ENCODE measurements around the gene FAM136A.
"Not testable (repeated sequence)": the region's sequence is repeated elsewhere in the genome, so short reads cannot be mapped to it uniquely, and the experiment has no call there.

FAM136A gene
- 17.9 to 30.9 (median 21.7) reads per million in 4 donors for total RNA-seq

DNA sequence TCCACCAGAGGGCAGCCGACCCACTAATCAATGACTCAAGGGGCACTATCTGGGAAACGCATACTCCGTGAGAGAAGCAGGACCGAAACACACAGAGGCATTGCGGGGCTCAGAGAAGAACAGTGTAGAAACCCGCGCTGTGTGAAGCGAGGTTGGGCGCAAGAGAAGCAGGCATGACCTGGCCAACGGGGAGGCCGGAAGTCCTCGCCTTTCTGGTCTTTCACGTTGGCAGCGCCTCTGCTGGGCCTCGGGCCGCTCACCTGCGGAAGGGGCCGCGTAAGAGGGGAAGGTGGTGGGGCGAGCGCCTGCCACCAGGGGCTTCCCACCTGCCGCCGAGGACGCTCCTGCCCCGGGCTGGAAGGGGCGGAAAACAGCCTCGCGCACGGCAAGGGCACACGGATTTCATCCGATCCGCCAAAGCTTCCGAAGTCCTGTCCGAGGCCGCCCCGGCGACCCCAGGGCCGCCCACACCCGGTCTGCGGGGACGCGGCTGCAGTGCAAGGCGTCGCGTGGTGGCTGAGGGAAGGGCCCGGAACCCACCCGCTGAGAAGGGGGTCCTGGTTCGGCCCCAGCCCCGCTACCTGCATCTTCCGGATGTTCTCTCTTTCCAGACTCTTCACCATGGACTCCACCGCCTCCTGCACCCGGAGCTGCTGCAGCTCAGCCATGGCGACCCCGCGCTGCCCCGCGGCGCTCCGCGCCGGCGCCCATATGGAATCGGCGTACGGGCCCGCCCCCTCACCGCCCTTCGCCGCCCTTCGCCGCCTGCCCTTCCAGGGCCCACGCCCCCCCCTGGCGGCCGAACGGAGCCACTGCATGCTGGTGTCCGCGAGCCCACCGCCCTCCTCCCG, at the start of gene FAM136A:
Gene FAM136A, minus strand, starts transcription at position 724 of the 851 bp plus-strand sequence. Its CDS starts 56 bp downstream, at position 668.
- DNase-seq: peak; percentile 77 to 88 (median 83)

DNA sequence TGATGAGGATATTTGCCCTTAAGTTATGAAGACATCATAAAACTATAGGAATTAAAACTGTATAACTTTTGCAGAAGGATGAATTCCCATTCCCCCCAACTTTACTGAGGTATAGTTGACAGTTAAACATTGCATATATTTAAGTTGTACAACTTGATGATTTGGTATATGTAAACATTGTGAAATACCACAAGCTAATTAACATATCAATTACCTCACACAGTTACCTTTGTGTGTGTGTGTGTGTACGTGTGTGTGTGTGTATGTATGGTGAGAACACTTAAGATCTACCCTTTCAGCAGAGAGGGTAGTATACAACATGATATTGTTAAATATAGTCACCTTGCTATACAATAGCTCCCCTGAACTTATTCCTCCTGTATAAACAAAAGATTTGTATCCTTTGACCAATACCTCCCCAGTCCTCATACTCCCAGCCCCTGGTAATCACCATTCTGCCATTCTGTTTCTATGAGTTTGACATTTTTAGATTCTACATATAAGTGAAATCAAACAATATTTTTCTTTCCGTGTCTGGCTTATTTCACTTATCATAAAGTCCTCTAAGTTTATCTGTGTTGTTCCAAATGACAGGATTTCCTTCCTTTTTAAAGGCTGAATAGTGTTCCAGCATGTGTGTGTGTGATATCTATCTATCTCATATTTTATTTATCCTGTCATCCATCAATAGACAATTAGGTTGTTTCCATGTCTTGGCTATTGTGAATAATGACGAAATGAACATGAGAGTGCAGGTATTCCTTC, 48.2 kb upstream of the FAM136A start:
- DNase-seq: no peak

- no peak for DNase-seq
Observed at GRCh38 chr2:70347831-70348230, 46.0 kb upstream of the FAM136A start.

- DNase-seq: no peak
Observed at GRCh38 chr2:70344195-70344594, 42.3 kb upstream of the FAM136A start.

GRCh38 chr2:70341477-70341765, 39.6 kb upstream of the FAM136A start:
- DNase-seq: no peak

DNA sequence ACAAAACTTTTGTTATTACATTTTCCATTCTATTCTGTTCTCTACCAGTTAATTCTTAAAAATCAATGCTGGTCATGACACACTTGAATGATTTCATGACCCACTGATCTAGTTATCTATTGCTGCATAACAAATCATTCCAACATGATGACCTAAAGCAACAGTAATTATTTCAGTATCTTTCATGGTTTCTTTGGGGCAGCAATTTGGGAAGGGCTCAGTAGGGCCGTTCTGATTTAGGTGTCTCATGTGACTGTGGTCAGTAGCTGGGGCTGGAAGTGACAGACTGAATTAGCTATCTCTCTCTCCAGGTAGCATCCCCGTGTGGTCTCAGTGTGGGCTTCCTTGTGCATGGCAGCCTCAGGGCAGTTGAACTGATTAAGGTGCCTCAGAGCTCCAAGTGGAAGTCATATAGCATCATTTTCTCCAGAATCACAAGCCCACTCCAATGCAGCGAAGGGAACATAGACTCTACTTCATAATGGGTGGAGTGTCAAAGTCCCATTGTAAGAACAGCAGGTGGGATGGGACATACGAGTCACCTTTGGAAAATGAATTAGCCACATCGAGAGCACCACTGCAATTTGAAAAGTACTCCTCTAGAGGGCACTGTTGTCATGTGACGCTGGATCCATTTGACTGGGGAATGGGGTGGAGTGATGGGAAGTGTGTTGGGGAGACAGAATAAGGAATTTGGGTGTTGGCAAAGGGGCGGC, 39.1 kb upstream of the FAM136A start:
- peak in 3 of 5 donors; percentile 12 to 30 (median 25) for DNase-seq

GRCh38 chr2:70340075-70340474, 38.2 kb upstream of the FAM136A start:
- no peak for DNase-seq

DNA sequence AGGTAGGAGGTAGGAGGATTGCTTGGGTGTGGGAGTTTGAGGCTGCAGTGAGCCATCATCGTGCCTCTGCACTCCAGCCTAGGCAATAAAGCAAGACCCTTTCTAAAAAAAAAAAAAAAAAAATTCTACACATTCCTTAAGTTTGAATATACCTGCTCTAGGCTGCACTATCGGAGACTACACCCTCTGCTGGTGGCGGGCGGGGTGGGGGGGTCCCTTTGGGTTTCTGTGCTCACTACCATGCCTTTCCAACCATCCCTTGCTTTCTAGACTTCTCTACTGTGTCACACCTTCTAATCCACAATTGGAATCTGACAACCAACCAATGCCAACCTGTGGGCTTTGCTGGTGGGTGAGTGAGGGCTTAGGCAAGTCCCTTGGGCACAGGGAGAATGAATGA, 34.7 kb upstream of the FAM136A start:
- no peak for DNase-seq

DNA sequence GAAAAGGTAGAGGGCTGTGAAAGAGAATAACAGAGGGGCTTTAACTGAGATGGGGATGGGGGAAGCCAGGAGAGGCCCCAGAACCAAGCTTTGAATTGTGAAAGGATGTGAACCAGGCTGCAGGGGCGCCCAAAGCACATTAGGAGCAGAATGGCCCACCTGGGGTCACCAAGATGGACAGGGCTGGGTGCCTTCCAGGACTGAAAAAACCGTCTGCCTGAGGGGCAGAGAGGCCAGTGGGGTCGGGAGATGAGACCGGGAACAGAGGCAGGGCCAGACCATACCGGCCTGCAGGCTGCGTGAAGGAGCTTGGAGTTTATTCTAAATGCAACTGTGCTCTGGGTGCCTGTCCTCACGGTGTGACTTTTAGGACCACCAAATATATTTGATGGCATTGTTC, 29.1 kb upstream of the FAM136A start:
- DNase-seq: no peak

- no peak for DNase-seq
Observed at GRCh38 chr2:70330476-70330875, 28.6 kb upstream of the FAM136A start.

- no peak for DNase-seq
Observed at GRCh38 chr2:70328921-70329561, 27.2 kb upstream of the FAM136A start.

GRCh38 chr2:70325875-70326274, 24.0 kb upstream of the FAM136A start:
- no peak for DNase-seq

- DNase-seq: no peak
Observed at GRCh38 chr2:70322518-70322917, 20.7 kb upstream of the FAM136A start.

DNA sequence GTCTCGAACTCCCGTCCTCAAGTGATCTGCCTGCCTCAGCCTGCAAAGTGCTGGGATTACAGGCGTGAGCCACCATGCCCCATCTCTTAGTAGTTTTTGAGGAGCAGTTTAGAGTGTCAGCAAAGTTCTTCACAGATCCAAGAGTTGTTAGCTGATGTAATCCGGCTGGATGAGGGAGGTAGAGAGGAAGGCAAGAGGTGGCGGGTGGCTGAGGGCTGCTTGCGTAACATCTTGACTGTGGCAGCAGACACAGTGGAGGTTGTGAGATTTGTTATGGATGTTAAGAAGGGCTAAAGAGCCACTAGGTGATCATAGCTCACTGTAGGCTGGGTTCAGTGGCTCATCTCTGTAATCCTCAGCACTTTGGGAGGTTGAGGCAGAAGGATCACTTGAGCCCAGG, 19.5 kb upstream of the FAM136A start:
- DNase-seq: no peak

GRCh38 chr2:70314640-70315039, 12.8 kb upstream of the FAM136A start:
- no peak for DNase-seq

GRCh38 chr2:70312560-70312959, 10.7 kb upstream of the FAM136A start:
- no peak for DNase-seq

GRCh38 chr2:70310899-70311298, 9.0 kb upstream of the FAM136A start:
- DNase-seq: no peak

DNA sequence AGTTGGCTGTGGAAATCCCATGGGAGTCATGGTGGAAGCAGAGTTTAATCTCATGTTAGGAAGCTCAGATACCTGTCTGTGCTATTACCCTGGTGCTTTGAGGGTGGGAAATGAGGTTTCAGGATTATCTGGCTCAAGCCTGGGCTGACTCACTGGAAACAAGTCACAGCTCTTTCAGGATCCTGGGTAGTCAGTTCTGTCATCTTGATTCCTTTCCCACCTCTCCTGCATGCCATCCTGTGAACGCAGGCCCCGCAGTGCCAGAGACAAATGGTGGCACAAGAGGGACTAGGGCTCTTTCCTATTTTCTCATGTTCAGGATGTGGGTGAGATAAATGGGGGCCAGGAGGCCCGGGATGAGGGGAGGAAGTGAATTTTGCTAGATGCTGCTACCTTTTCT, 3.7 kb upstream of the FAM136A start:
- DNase-seq: no peak

DNA sequence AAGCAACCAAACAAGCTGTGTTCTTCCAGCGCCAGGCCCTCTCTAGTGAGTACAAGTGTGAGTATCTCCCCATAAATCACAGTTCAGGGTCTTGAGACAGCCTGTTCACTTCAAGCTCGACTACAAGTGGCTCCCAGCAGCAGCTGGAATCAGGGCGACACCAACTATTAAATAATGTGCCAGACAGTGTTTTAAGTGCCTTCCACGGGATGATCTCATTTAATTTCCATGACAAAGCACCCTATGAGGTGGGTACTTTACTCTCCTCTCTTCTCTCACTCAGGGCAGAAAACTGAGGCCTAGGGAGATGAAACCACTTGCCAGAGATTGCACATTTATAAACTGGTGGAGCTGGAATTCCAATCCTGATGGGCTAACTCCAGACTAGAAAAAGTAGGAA, 2.6 kb upstream of the FAM136A start:
- no peak for DNase-seq

DNA sequence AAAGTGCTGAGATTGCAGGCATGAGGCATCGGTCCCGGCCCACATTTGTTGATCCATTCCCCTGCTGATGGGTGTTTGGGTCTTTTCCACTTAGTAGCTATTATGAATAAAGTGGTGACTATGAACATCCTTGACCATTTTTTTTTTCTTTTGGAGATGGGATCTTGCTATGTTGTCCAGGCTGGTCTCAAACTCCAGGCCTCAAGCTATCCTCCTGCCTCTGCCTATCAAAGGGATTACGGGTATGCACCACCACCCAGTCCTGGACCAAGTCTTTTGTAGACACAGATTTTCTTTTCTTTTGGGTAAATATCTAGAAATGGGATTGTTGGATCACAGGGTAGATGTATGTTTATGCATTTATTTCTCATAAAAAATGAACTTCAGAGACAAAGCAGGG, 1.3 kb upstream of the FAM136A start:
- DNase-seq: no peak

GRCh38 chr2:70302195-70302546, 304 bp upstream of the FAM136A start:
- not testable (repeated sequence) for DNase-seq

GRCh38 chr2:70300771-70301343, 1.0 kb downstream of the FAM136A start:
- no peak for DNase-seq

GRCh38 chr2:70297828-70298227, 4.0 kb downstream of the FAM136A start:
- not testable (repeated sequence) for DNase-seq
